CD4-positive, alpha-beta T cell treated with Interleukin-15 for 1 hour (primary cell): Measurements from ENCODE around the gene IRF2BP1.
"Not testable (repeated sequence)": the region's sequence is repeated elsewhere in the genome, so short reads cannot be mapped to it uniquely, and the experiment has no call there.

Experiments
- DNase-seq: peaks from one replicate; pipeline ENCODE4 v3.0.0-alpha.2; 2020

The IRF2BP1 gene

GRCh38 chr19:45901912-45902650, 16.1 kb upstream of the IRF2BP1 start, which contains the start of gene MYPOP:
MYPOP (minus strand) TSS chr19:45902613; CDS start chr19:45901773, 840 bp downstream.
- DNase-seq: no peak

DNA sequence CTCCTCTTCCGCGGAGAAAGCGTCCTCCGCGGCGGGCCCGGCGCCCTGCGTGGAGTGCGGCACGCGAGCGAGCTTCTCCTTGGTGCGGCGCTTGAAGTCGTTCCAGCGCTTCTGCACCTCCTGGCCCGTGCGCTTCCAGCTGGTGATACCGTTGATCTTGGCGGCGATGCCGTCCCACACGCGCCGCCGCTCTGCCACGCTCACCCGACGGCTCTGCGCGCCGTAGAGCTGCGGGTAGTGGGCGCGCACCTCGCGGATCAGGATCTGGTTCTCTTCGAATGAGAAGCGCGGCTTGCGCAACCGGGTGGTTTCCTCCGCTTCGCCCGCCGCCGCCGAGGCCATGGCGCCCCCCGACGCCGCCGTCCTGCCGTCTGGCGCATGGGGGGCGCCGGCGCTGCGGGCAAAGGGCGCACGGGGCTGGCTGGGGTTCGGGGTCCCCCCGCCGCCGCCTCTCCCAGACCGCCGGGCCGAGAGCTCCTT, 15.5 kb upstream of the IRF2BP1 start:
- DNase-seq: peak; percentile 42

- DNase-seq: no peak
These were observed 14.9 kb upstream of the IRF2BP1 start for GRCh38 chr19:45900738-45901431.

DNA sequence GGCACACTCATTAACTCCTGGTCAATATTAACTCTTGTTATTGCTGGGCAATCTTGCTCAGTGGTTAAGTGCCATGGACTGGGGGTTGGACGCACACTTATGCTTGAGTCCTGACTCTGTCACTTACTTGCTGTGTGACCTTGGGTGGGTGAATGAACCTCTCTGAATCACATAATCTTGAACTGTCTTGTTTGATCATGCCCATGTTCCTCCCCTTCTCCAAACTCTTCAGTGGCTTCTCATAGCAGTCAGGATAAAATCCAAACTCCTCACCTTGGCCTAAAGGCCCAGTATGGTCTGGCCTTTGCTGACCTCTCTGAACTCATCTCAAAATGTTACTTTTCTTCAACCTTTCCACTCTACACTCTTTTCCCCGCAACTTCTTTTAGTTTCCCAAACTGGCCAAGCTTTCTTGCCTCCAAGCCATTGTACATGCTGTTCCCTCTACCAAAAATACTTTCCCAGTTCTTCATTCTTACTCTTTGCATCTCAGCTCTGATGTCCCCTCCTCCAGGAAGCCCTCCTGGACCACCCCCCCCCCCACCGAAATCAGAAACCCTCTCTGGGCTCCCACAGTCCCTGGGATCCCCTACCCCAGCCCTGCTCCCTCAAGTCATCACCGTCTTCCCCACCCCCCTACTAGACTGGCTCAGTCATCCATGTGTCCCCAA, 14.1 kb upstream of the IRF2BP1 start:
- no peak for DNase-seq

DNA sequence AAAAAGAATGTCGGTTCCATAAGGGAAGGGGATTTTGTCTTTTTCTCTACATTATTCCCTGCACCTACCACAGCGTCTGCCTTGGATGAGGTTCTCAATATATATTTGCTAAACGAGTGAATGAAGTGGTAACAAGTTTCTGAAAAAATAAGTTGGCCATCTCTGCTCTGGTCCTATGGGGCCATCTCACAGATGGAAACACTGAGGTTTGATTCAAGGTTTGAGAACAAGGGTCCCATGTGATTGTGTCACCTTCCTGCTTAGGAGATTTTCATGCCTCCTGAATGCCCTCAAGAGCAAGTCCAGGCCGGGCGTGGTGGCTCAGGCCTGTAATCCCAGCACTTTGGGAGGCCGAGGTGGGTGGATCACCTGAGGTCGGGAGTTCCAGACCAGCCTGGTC, 13.3 kb upstream of the IRF2BP1 start:
- no peak for DNase-seq

DNA sequence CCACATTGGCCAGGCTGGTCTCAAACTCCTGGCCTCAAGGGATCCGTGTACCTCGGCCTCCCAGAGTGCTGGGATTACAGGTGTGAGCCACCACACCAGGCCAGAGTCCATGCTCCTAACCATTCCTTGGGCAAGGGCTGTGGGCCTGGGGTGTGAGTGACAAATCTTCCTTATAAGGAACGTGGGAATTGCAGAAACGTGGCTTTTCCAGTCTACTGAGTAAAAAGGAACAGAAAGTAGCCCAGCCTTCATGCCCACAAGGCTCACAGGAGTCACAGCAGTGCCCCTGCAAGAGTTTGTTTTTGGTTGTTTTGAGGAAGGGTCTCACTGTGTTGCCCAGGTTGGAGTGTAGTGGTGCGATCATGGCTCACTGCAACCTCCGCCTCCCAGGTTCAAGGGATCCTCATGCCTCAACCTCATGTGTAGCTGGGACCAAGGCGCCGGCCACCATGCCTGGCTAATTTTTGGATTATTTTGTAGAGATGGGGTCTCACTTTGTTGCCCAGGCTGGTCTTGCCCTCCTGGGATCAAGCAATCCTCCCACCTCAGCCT, 11.4 kb upstream of the IRF2BP1 start:
- no peak for DNase-seq

DNA sequence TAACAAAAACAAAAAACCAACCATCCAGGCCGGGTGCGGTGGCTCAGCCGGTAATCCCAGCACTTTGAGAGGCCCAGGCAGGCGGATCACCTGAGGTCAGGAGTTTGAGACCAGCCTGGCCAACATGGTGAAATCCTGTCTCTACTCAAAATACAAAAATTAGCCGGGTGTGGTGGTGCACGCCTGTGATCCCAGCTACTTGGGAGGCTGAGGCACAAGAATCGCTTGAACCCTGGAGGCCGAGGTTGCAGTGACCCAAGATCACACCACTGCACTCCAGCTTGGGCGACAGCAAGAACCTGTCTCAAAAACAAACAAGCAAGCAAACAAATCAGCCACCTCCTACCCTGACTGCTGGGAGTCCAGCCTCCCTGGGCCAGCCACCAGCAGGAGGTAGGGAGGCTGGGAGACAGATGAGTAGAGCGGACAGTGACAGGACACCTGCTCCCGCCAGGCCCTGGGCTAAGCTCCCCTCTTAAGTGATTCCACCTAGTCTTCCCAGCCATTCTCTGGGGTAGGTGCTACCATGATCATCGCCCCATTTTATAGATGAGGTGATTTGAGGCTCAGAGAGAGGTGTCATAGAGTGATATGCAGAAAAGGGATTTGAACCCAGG, 10.2 kb upstream of the IRF2BP1 start:
- not testable (repeated sequence) for DNase-seq

DNA sequence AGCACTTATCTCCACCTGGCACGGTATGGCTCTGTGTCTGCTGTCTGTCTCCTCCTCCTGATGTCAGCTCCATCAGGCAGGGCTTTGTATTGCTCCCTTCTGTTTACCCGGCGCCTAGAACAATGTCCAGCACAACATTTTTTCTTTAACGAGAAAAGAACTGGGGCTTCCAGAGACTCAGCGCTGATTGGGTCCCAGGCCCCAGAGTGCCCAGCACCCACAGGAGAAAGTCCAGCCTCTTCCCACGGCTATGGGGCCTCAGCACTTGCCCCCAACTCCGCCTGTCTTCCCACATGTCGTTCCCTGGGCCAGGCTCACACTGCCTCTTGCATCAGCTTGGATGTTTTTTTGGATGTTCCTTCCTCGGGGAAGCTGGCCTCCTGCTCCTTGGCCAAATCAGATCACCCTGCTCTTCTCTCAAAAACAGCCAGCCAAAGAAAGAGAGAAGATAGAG, 9.6 kb upstream of the IRF2BP1 start:
- no peak for DNase-seq

GRCh38 chr19:45890877-45891276, 4.9 kb upstream of the IRF2BP1 start:
- no peak for DNase-seq

- DNase-seq: no peak
These were observed 3.4 kb upstream of the IRF2BP1 start for GRCh38 chr19:45889210-45889885.

- DNase-seq: no peak
These were observed 1.3 kb upstream of the IRF2BP1 start for GRCh38 chr19:45887200-45887710.

GRCh38 chr19:45886427-45887199, 672 bp upstream of the IRF2BP1 start:
- peak; percentile 90 for DNase-seq

DNA sequence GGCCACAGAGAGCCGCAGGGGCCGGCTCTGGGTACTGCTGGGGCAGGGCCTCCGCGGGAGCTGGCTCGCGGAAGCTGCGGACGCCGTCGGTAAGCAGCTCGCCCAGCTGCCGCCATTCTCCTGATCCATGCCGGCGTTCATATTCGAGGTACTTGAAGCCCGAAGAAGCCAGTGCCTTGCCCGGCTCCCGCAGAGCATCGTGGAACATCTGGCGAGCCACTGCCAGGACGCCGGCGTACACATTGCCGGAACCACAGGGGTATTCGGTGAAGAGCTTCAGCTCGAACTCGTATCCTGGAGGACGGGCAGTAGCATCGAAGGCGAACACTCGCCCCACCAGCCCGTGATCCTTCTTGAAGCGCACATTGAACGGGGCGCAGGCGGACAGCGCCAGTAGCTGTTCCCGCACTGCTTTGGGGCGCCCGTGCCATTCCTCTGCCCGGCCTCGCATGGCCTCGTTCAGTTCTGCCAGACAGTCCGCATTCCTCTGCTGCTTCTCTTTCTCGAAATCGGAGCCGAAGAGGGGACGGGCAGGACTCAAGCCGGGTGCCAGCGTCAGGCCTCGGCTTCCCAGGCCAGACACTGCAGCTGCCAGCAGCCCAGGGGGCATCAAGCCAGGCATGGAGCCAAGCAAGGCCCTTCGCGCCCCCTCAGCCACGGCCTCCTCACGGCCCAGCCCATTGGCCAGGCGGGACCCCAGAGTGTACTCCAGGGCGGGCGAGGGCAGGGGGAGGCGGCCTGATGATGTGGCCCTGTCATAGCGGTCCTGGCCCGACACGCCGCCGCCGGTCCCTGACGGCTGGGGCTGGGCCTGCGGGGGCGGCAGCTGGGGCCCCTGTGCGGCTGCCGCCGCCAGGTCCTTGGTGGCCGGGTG, 1.0 kb downstream of the IRF2BP1 start:
- DNase-seq: no peak

DNA sequence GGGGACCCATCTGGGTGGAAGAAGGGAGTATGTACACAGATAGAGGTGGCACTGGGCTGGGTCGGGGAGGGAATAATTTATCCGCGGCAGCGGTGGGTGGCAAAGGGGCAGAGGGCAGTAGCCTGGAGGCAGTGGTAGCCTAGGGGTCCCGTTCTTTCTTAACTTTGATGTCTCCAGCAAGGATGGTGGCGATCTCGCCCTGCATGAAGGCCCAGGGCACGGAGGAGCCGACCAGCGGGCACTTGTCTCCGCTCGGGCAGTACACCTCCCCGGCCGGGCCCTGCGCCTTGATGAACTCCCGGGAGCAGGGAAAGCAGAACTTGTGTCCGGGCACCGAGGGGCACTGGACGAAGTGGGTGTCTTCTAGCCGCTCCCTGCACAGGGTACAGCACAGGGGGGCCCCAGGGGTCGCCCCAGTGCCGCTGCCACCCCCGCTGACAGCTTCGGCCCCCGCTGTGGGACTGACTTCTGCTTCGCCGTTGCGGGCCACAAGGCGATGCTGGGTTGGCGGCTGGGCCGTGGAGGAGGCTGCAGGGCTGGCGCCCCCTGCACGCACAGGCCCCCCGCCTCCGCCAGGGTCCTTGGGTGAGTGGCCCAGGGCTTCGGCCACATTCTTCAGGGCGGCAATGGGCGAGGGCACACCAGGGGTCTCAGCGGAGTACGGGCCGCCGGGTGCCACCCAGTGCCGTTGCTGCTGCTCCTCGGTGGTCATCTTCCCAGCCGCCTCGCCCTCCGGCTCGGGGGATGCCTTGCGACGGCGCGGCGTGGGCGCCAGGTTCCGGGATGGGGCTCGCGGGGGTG, 1.9 kb downstream of the IRF2BP1 start:
- no peak for DNase-seq

DNA sequence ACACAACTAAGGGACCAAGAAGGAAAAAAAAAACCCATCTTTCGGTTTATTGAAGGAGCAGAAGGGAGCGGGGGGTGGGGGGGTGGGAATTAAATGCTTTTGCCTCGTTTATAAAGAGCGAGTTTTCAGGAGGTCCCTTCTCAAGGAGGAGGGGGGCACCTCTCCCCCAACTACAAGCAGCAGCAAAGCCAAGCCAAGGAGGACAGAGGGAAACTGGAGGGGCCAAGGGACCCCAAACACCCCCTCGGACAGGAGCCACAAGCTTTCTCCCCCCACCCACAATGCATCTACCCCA, 2.4 kb downstream of the IRF2BP1 start:
- no peak for DNase-seq

GRCh38 chr19:45882652-45883585, 3.0 kb downstream of the IRF2BP1 start:
- DNase-seq: peak; percentile 80

DNA sequence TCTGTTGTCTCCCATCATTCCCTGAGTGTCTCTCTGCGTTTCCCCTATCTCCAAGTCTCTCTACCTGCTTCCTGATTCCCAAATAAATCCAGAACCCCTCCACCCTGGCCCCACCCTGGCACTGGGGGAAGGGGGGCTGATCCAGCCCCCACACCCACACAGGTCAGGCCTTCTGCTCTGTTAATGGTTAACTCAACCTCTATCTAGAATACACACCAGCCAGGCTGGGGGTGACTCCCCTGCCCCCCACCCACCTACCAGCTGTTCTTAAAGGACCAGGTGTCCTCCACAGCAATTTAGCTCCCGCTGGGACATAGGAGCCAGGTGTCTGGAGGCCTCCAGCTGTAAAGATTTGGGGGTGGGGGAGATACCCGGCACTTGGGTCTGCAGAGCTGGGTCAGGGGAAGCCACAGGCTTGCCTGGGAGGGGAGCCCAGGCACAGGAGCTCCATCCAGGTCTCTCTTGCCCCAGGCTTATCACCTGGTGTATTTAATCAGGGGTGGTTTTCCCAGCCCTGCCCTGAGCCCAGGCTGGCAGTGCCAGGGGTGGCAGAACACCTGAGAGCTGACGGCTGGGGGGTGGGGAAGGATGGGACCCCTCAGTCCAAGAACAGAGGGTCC, 3.9 kb downstream of the IRF2BP1 start:
- no peak for DNase-seq
